Ovary (tissue), 3 donors: ENCODE measurements around the gene SLC25A36.

Experiments
- CTCF ChIP-seq, 3 donors: fragments of 450-650 bp in 2 of 3; fragments of 200-600 bp in 1 of 3; IDR thresholded peaks; one replicate each; pipeline versions ENCODE4 v1.5.1 to v1.8.0; 2016 to 2022; ENCODE audit warnings: antibody characterized with exemption in 3 of 3, mild to moderate bottlenecking in 1 of 3
- EP300 ChIP-seq: sonication (generic); formaldehyde crosslinking; IDR thresholded peaks from one replicate; pipeline ENCODE4 v1.6.1; 2017; ENCODE audit warnings: antibody characterized with exemption
- donor health status: DM: no; HTN: no; CAD: no.

- TF ChIP-seq CTCF (IDR thresholded peaks at IDR 0.05) (no peak), EP300 (no peak)
Observed at GRCh38 chr3:140941090-140941433, 574 bp upstream of the SLC25A36 start.
